Embryonic facial prominence (tissue), 1 donor: ENCODE results near the gene MTSS2.

ENCODE experiments used
- DNase-seq: peaks from one replicate; pipeline ENCODE4 v3.0.0-alpha.2; 2016; ENCODE audit errors: extremely low spot score

The MTSS2 gene

GRCh38 chr16:70715055-70715858 is 29.4 kb upstream of the MTSS2 start:
- DNase-seq: peak; percentile 72

DNA sequence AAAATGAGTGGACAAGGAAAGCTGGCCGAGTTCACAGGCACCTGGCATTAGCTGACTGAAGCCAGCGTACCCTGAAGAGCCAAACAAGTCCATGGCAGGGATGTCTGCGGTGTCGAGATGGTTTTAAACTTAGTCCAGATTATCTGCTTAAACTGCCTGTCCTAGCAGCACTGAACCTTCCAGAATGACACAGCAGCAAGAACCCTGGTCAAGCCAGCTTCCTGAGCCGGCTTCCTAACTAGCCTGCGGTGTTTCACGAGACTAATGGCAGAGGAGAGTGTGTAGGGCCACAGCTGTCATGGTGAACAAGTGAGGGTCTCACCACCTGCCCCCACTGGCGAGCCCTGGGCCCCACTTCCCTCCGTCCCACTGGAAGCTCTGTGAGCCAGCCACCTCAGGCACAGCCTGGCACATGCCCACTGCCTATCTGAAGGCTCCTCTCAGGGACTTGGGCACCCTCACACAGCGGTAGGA is 28.8 kb upstream of the MTSS2 start:
- no peak for DNase-seq

DNA sequence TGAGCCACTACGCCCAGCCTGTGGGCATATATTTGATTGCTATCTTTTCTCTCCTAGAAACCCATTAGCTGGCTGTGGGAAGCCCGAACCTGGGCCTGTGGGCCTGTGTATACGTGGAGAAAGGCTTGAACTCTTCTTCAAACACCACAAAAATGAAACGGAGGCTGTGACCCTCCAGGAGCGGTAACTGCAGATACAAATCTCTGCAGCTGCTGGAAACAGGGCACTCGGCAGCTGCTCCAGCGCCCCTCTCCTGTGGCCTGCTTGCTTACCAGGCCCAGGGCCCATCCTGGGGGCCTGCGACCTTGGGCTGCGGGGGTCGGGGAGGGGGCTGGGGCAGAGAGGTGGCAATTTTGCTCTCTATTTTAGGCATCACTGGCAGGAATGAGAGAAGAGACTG is 28.0 kb upstream of the MTSS2 start:
- no peak for DNase-seq

GRCh38 chr16:70713342-70713741 is 27.5 kb upstream of the MTSS2 start:
- DNase-seq: no peak

DNA sequence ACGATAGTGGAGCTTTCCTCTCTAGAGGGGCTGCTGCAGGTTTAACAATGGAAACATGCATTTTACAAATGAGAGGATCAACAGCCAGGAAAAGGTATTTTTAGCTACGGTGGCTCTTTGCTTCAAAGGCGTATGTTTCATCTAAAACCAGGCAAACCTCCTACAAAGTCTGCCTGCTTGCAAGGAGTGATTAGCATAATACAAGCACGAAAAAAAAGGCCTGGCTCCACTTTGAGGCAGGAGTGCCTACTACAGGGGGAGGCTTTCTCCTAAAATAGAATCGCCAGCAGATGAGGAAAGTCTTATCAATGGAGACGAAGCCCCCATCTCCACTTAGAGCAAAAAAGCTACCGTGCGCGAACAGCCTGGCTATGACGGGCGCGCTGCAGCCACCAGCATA is 27.1 kb upstream of the MTSS2 start:
- DNase-seq: no peak

GRCh38 chr16:70712359-70712758 is 26.5 kb upstream of the MTSS2 start:
- DNase-seq: no peak

GRCh38 chr16:70711211-70712031 is 25.6 kb upstream of the MTSS2 start:
- no peak for DNase-seq

GRCh38 chr16:70710422-70711210 is 24.8 kb upstream of the MTSS2 start:
- DNase-seq: no peak

DNA sequence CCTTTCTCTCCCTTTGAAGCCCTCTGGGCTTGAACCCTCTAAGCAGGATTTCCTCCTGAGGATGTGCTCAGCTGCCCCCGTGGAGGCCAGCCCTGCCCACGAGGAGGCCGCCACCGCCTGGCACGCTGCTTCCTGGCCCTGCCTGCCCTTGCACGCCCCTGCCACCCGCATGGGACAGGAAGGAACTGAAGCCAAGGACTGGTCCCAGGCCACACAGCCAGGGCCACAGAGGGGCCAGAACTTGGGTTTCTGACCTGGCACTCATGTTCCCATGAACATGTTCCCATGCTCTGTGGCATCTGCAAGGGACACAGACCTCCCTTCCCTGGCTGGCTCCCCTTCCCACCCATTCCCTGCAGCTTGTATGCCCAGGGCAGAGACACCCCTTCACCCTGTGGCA is 24.1 kb upstream of the MTSS2 start:
- no peak for DNase-seq

DNA sequence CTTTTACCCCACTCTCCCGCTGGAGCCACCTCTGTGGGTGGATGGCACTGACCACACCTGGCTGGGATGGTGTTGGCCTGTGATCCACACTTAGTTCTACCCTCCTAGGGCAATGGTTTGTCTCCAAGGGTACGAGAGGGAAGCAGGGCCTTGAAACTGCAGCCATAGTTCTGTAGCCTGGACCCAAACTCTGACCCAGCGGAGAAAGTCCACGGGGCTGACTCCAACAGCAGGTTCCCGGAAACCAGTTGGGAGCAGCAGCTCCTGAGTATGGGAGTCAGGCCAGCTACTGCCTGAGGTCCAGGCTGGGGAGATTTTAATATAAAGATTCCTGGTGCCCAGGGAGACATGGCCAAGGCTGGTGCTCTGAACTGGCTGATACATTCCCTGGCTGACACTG is 23.6 kb upstream of the MTSS2 start:
- no peak for DNase-seq

GRCh38 chr16:70708366-70709246 is 22.8 kb upstream of the MTSS2 start:
- DNase-seq: no peak

DNA sequence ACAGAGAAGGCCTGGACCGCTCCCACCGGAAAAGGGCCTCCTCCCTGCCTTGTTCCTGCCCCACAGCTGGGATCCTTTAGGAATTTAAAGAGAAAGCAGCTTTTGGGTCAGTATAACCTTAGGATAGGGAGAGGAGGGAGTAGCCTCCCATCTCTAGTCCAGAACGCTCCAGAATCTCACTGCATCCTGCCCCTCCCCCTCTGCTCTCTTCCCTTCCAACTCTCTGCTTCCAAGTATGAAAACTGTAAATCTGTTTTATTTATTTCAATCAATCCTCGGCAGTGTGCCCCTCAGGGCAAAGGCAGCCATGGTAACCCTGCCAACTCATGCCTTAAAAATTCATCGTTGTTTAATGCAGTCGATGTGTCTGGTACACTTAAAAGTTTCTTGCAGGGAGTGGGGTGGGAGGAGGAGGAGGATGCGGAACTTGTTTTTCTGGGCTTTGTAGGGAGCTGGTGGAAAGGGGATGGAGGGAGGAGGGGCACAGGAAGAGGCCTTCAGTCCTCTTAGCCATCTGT is 21.2 kb upstream of the MTSS2 start:
- DNase-seq: peak; percentile 55

- DNase-seq: no peak
These were observed 19.2 kb upstream of the MTSS2 start for GRCh38 chr16:70705056-70705455.

- DNase-seq: no peak
These were observed 18.7 kb upstream of the MTSS2 start for GRCh38 chr16:70704586-70704985.

DNA sequence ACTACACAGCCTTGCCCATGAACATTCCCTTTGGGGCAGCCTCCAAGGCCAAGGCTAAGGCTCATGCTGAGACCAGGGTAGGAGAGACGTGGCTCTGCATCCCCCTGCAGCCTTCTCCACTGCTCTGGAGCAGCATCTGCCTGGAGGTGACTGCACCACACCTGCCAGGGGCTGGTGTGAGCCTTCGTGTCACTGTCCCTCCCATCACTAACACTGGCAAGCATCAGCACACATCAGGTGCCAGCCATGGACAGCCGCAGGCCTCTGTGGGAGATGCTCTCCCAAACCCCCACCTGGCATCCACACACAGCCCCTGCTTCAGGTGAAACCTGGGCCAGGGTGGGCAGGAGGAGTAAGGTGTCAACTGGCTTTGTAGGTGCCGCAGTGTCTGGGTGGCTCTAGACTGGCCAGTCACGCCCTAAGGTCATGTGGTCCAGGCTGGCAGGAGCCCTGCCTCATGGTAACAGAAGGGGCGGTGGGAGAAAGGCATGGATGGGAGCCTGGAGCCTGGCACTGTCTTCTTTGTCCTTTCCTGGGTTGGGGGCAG is 18.1 kb upstream of the MTSS2 start:
- no peak for DNase-seq

DNA sequence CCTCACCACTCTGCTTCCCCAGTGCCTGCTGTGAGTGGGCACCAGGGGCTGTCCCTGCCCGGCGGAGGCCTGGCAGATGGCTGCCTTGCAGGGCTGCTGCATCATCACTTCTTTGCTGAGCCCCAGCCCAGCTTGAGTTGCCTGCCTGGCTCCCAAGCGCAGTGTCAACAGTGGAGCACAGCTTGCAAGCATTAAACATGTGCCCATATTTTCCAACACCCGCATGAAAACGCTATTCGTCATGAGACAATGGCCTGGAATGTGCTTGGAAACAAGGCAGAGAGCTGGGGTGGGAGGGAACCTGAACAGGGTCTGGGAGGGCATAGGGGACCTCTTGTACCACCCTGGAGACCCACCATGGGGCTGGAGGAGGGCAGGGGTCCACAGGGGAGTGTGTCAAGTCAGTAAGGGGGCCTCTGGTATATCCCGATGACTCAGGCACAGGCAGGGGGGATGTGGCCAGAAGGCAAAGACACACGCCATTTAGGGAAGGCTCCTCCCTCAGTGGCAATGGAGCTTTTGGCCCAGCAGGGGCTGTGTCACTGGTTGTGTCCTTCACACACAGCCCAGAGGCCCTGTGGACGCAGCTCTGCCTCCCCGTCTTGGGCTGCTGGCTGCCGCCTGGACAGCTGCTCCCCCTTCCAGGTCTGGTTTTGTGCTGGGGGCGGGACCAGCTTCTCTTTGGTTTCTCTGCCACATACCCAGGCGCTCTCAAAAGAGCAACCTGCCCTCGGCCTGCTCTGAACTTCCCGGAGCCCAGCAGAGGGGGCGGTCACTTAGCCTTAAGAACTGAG is 17.4 kb upstream of the MTSS2 start:
- no peak for DNase-seq

GRCh38 chr16:70702624-70703023 is 16.8 kb upstream of the MTSS2 start:
- no peak for DNase-seq

- DNase-seq: no peak
These were observed 16.1 kb upstream of the MTSS2 start for GRCh38 chr16:70701998-70702397.

DNA sequence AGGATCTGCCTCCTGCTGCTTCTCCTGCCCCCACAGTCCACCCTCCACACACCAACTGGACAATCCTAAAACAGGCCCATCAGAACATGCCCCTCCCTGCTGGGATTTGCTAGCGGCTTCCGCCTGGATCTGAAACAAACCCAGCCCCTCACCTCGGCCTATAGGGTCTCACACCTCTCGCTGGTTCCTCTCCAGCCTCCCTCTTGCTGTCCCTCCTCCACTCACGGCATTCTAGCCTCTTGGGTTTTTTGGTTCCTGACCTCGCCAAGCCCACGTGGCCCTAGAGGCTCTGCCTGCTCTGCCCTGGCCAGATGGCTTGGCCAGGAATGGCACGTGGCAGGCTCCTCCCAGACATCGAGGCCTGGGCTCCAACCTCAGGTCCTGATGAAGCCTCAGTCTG is 15.7 kb upstream of the MTSS2 start:
- no peak for DNase-seq

DNA sequence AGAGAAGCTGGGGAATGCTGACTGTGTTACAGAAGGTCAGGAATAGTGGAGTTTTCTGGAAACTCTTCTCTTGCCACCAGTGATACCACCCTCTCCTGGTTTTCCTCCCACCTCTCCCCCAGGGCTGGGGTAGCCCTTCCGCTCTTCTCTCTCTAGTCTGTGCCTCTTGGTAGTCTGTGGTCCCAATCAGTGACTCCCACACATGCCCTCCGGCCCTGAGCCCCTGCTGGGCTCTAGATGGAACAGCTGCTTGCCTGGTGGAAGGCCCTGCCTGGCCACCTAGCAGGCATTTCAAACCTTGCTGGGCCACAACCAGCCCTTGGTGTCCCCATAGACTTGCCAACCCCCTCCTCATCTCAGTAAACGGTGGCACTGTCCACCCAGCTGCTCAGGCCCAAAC is 15.2 kb upstream of the MTSS2 start:
- DNase-seq: no peak
